T-helper 9 cell (primary cell): Measurements from ENCODE around the gene ITSN1.
"Not testable (repeated sequence)": the region's sequence is repeated elsewhere in the genome, so short reads cannot be mapped to it uniquely, and the experiment has no call there.

ENCODE experiments used
- DNase-seq: peaks from one replicate; pipeline ENCODE4 v3.0.0-alpha.2; 2020
- total RNA-seq, 2 donors: gene quantifications; one replicate each; lab custom pipeline; 2026; lab: John Stamatoyannopoulos, UW

The ITSN1 gene
- total RNA-seq = 2.7 to 5.9 reads per million in 2 donors

GRCh38 chr21:33642027-33642895 lies at the start of gene ITSN1:
Gene ITSN1 (plus strand): TSS chr21:33642501. CDS start chr21:33718829, 76,328 bp downstream.
- DNase-seq = peak; percentile 100

GRCh38 chr21:33598051-33598450 lies 44.2 kb upstream of the ITSN1 start:
- no peak for DNase-seq

- no peak for DNase-seq
Observed at GRCh38 chr21:33608559-33608958, 33.7 kb upstream of the ITSN1 start.

GRCh38 chr21:33611006-33611744 lies 31.1 kb upstream of the ITSN1 start:
- no peak for DNase-seq

- not testable (repeated sequence) for DNase-seq
Observed at GRCh38 chr21:33617565-33617964, 24.7 kb upstream of the ITSN1 start.

GRCh38 chr21:33618407-33618806 lies 23.9 kb upstream of the ITSN1 start:
- DNase-seq = no peak

GRCh38 chr21:33619726-33620125 lies 22.6 kb upstream of the ITSN1 start:
- no peak for DNase-seq

GRCh38 chr21:33622253-33622652 lies 20.0 kb upstream of the ITSN1 start:
- DNase-seq = no peak

GRCh38 chr21:33626151-33626550 lies 16.1 kb upstream of the ITSN1 start:
- not testable (repeated sequence) for DNase-seq

- DNase-seq = no peak
Observed at GRCh38 chr21:33634254-33634653, 8.0 kb upstream of the ITSN1 start.

GRCh38 chr21:33640697-33641351 lies 1.5 kb upstream of the ITSN1 start:
- DNase-seq = no peak

- DNase-seq = peak; percentile 99
Observed at GRCh38 chr21:33641352-33642026, 812 bp upstream of the ITSN1 start, which contains the start of gene CRYZL1. Gene CRYZL1 (minus strand): TSS chr21:33641741. CDS start chr21:33631551, 10,190 bp downstream.

- peak; percentile 1 for DNase-seq
Observed at GRCh38 chr21:33642896-33643657, 776 bp downstream of the ITSN1 start.

- DNase-seq = no peak
Observed at GRCh38 chr21:33643658-33644311, 1.5 kb downstream of the ITSN1 start.

GRCh38 chr21:33644383-33645074 lies 2.2 kb downstream of the ITSN1 start:
- DNase-seq = no peak

GRCh38 chr21:33645730-33646129 lies 3.4 kb downstream of the ITSN1 start:
- no peak for DNase-seq

GRCh38 chr21:33647587-33647986 lies 5.3 kb downstream of the ITSN1 start:
- no peak for DNase-seq

- no peak for DNase-seq
Observed at GRCh38 chr21:33648555-33648954, 6.3 kb downstream of the ITSN1 start.

GRCh38 chr21:33650230-33650629 lies 7.9 kb downstream of the ITSN1 start:
- DNase-seq = no peak

- DNase-seq = no peak
Observed at GRCh38 chr21:33650929-33651509, 8.7 kb downstream of the ITSN1 start.
